HTERT RPE-1 (cell line): Measurements from ENCODE around the gene HAL.
"Not testable (repeated sequence)": the region's sequence is repeated elsewhere in the genome, so short reads cannot be mapped to it uniquely, and the experiment has no call there.

Experiments
- in situ Hi-C: fragments of 300-500 bp; cut with MboI; formaldehyde crosslinking; loops from 4 replicates; pipeline ENCODE4 v1.14.3; 2020; ENCODE audit warnings: low sequenced_read_pairs

The HAL gene

GRCh38 chr12:95978774-95979173 is 17.4 kb downstream of the HAL start:
- in situ Hi-C loops, result no loop called here

DNA sequence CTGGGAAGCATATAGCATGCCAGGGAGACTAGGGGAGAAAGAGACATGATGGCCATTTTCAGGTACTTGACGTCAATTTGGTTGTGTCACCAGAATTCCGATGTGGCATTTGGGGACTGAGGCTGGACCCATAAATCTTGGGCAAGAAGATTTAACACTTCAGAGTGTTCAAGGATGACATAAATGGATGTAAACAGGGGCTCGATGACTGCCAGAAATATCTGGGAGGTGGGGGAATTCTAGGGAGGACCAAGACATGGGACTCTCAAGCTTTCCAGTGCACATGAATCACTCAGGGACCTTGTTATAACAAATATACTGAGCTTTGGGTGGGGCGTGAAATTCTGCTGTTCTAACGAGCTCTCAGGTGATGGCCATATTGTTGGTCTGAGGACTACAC is 17.8 kb downstream of the HAL start:
- in situ Hi-C loops, result no loop called here

GRCh38 chr12:95977764-95978305 is 18.3 kb downstream of the HAL start:
- in situ Hi-C loops, result no loop called here

- in situ Hi-C loops, result no loop called here
These were observed 19.7 kb downstream of the HAL start for GRCh38 chr12:95976416-95976832.

GRCh38 chr12:95975491-95975890 is 20.7 kb downstream of the HAL start:
- in situ Hi-C loops, result no loop called here

- in situ Hi-C loops, result no loop called here
These were observed 21.8 kb downstream of the HAL start for GRCh38 chr12:95974358-95974757.

DNA sequence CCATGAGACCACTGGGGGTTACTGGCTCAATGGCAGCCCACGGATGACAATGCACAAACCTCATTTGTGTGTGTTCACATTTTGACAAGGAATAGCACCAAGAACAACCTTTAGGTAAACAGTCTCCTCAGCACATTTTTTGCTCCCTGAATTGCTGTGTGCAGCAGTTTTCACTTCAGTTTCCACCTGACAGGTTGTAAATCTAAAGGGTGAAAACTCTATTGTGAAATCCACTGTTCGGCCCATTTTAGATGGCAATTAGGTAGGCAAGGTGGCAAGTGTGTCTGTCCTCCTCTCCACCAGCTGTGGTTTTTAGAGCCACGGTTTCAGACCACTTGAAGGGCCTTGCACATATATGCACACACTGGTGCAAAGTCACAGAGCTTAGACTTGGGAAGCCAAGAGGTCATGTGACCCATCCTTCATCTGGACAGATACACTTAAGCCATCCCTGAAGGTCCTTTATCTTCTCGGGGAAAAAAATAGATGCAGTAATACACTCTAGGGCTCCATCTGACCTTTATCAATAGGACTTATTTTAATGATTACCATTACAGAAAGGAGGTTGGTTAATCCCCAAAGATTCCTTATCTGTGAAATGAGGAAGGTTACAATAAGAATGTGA is 23.2 kb downstream of the HAL start:
- in situ Hi-C loops, result no loop called here

GRCh38 chr12:95970905-95971304 is 25.2 kb downstream of the HAL start:
- in situ Hi-C loops, result no loop called here

GRCh38 chr12:95969116-95969515 is 27.0 kb downstream of the HAL start:
- in situ Hi-C loops, result not testable (repeated sequence)

- in situ Hi-C loops, result no loop called here
These were observed 28.8 kb downstream of the HAL start for GRCh38 chr12:95967301-95967700.

DNA sequence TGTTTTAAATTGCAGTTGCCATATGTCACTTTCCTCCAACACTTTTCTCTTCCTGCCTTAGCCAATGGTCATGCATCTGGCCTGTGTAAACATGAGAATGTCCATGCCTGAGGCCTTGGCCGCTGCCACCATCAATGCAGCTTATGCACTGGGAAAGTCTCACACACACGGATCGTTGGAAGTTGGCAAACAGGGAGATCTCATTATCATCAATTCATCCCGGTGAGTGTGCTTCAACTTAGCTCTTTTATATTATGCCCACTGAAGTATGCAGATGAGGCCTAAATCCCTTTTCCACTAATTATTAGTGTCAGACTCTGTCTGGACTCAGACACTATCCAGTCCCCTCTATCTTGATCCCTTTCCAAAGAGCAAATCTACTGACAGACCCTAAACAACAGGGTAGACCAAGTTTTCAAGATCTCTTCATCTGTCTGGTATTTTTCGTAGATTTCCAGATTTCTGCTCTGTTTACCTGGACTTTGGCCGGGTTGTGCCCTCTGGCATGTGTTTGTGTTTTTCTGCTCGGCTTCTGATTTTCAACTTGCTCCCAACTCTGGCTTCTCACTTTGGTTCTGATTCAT is 29.8 kb downstream of the HAL start:
- in situ Hi-C loops, result no loop called here

DNA sequence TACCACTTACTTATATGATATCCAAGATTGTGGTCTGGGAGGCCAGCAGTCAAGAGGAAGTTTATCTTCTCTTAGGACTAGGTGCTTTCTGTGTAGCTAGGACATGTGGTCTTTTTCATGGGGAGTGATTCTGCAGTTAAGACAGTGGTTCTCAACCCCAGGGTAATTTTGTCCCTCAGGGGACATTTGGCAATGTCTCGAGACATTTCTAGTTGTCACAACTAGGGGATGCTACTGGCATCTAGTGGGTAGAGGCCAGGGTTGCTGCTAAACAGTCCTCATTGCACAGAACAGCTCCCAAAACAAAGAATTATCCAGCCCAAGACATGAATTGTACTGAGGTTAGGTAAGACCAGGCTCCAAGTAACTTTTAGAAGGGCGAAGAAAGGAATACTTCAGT is 33.0 kb downstream of the HAL start:
- in situ Hi-C loops, result no loop called here

DNA sequence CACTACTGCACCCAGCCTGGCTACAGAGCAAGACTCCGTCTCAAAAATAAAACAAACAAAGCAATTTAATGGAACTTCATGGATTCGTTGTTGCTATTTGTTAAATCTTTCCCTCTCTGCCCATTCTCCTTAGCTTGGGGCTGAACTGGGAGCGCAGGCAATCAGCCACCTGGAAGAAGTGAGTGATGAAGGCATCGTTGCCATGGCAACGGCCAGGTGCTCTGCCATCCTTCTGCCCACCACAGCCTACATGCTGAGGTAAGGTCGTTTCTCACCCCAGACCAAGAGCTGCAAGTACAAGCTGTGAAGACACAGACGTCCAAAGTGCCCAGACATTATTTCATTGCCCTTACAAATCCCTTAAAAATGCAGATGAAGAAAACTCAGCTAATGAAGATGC is 33.9 kb downstream of the HAL start:
- in situ Hi-C loops, result no loop called here

DNA sequence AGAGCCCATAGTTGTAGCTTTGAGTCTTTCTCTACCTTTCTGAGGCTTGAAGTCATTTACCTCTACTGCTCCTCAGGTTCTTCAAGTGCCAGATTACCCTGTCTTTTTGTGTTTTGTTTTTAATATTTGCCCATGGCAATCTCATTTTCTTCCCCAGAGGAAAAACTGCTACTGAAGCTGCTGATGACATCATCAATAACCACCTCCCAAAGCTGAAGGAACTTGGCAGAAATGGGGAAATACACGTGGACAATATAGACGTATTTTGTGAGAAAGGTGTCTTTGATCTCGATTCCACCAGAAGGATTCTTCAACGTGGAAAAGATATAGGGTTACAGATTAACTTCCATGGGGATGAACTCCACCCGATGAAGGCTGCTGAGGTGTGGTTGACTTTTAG is 35.9 kb downstream of the HAL start:
- in situ Hi-C loops, result no loop called here

GRCh38 chr12:95959107-95959506 is 37.0 kb downstream of the HAL start:
- in situ Hi-C loops, result no loop called here

DNA sequence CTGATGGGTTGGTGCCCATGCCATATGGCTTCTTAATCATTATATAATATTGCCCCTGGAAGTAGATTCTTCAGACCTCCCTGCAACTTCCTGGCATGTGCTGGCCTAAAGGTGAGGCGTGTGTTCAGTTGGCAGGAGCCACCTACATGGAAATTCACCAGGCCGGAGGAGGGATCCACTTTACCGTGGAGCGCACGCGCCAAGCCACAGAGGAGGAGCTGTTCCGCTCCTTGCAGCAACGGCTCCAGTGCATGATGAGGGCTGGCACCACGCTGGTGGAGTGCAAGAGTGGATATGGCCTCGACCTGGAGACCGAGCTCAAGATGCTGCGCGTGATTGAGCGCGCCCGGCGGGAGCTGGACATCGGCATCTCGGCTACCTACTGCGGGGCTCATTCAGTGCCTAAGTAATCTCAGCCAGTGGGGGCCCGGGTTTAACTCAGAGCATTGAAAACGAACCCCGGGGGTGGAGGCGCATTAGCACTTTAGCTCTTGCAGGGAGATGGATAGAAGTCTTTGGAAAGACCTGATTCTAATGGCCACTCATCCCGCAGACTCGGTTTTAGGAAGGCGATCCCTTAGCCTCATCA is 39.5 kb downstream of the HAL start:
- in situ Hi-C loops, result no loop called here

GRCh38 chr12:95955549-95956159 is 40.5 kb downstream of the HAL start:
- in situ Hi-C loops, result no loop called here

- in situ Hi-C loops, result no loop called here
These were observed 43.1 kb downstream of the HAL start for GRCh38 chr12:95953000-95953399.

DNA sequence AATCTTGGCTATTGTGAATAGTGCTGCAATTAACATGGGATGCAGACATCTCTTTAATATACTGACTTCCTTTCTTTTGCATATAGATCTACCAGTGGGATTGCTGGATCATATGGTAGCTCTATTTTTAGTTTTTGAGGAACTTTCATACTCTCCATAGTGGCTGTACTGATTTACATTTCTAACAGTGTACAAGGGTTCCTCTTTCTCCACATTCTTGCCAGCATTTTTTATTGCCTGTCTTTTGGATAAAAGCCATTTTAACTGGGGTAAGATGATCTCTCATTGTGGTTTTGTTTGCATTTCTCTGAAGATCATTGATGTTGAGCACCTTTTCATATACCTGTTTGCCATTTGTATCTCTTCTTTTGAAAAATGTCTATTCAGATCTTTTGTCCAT is 44.6 kb downstream of the HAL start:
- in situ Hi-C loops, result no loop called here

DNA sequence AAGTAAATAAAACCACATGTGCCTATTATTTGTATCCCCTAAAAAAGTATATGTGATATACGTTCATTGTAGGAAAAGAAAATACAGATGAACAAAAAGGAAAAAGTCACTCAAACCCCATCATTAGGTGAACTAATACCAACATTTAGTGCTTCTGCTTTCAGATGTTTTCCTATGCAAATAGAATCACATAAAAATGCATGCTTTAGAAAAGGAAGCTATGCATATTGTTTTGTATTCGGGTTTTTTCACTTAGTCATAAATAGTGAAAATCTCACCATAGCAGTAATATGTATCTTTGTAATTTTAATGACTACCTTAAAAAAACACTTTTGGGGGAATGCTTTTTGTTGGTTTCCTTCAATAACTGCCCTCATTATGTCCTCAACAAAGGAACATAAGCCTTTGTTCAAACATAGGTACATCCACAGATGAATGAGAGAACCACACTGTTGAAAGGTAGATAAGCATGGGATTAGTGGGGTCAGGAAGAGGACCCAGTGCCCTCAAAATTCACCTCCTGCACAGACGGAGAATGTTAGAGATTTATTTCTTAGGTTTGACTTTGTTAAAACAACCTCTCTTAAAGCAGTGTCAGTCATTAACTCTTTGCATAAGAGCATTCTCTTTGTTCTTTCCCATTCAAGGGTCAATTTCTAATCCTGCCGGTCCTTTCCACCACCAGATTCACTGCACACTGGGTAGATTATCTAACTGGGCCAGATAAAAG is 46.5 kb downstream of the HAL start:
- in situ Hi-C loops, result no loop called here

- in situ Hi-C loops, result no loop called here
These were observed 51.9 kb downstream of the HAL start for GRCh38 chr12:95944108-95944704.
